ENCODE results near the gene SOCS3.

SOCS3 gene, protein sequence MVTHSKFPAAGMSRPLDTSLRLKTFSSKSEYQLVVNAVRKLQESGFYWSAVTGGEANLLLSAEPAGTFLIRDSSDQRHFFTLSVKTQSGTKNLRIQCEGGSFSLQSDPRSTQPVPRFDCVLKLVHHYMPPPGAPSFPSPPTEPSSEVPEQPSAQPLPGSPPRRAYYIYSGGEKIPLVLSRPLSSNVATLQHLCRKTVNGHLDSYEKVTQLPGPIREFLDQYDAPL

DNA sequence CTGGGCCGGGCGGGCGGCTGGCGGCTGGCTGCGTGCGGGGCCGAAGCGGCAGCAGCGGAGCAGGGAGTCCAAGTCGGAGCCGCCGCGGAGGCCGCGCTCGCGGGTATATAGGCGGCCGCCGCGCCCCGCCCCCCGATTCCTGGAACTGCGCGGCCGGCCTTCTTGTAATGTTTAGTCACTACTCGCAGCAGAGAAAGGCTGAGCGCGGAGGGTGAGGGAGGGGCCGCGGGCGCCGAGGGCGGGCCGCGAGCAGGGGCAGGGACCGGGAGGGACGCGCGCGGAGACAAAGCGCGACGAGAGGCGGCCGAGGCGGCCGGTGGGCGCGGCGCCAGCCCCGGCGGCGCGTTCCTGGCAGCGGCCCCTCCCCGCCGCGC, at the start of gene SOCS3:
SOCS3 (minus strand) TSS at position 81 of the 374 bp plus-strand sequence. CDS start 982 bp downstream, outside the sequence.
- peak; percentile 90 to 95 for DNase-seq

DNA sequence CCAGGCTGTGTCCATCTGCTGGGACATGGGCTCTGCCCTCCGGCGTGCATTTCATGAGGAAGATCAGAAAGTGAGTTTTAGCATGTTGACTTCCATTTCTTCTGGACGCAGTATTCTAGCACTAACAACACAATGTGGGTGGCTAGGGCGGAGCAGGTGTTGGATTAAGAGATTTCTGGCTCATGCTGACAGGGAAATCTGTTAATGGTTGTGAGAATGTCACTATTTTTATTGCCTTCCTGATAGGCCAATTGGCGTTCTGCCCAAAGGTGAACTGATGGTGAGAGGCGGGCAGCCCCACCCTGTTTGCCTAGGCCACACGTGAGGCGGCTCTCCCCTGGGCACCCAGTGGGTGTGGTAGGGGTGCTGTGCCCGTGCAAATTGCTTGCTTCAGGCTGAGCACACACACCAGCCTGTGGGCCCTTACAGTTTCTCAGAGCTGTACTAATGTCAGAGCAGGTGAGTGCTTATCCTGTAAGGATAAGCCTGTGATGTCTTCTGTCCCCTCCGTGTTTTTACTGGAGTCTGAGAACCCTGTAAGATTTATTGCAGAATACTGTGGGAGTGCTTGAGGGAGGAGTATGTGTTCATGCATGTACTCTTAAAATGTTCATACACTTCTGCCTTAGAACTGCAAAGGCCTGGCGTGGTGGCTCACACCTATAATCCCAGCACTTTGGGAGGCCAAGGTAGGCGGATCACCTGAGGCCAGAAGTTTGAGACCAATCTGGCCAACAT, 49.5 kb upstream of the SOCS3 start:
- DNase-seq: no peak

DNA sequence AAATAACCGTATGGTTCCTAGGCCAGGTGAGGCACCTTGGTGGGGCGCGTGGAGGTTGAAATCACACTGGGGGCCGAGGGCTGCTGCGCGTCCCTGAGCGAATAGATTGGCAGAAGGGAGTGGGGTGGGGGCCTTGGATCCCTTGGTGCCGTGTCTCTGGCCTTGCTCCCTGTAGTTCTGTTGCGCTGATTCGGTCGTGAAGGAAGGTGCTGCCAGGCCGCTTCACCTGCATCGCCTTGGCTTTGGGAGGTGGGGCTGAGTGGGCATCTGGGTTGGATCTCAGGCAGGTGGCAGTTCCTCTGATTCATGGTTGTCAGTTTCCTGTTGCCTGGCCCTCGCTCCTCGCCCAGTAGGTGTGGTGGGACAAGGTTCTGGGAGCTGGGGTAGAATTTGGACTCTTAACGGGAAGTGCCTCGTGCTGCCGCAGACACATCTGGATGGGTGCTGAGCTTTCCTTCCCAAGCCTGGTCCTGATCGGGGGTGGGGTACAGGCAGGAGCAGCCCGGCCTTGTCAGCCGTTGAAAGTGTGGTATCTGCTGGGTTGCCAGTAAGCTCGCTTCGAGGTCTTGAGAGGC, 48.7 kb upstream of the SOCS3 start:
- DNase-seq: no peak

DNA sequence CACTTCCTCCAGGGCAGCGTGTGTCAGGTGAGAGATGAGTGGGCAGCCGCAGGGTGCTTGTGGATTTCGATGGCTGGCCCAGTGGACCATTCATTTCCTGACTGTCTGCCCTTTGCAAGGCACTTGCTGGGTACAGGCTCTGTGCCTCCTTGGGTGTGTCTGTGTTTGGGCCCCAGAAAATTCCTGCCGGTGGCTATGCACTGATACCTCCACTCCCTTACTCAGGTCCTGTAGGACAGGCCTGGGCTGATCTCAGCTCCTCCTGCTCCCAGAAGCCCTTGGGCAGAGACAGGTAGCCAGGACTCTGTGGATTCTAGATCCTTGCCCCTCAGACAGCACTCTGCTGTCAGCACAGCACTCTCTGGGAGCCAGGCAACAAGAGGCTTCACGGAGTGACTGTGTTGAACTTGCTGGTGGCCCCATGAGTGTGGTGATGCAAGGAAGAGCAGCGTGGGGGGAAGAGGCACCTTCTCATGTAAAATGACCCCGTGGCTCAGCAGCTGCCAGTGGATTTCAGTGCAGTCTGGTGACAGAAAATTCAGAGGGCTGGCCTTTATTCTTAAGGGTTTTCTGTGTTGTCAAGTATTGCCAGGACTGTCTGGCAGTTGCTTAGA, 47.6 kb upstream of the SOCS3 start:
- DNase-seq: peak in 1 of 2 experiments; percentile 8

DNA sequence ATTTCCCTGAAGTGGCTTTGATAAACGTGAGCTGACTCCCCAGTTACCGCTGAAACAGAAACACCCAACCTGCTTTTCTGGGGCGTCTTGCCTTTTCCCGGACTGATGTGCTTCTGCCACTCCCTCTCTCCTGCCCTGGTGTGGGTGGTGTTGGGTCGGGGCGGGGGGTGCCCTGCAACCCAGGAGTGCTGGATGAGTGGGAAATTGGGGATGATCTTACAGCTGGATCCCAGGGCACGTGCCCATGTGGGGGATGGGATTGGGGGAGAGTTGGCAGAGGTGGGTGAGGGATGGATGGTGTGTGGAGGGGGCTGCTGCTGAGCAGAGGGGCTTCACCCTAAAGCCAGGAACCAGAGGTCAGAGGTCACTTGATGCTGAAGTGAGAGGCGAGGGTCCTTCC, 47.0 kb upstream of the SOCS3 start:
- DNase-seq: no peak

DNA sequence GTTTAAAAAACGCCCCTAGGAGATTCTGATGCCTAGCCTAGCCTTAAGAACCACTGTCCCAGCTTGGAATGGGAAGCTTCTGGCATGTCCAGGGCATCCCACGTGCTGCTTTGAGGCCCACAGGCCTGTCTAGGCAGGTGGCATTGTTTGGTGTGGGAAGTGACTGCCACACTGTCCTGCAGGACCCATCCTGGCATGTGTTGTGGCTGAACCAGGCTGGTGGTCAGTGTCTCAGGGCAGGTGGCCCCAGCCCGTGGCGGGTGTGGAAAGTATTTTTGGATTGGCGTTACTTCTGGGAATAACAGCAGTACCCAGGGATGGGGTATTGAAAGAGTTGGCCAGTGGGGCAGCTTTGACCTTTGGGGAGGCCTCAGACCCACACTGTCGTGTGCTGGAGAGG, 46.5 kb upstream of the SOCS3 start:
- DNase-seq: no peak

DNA sequence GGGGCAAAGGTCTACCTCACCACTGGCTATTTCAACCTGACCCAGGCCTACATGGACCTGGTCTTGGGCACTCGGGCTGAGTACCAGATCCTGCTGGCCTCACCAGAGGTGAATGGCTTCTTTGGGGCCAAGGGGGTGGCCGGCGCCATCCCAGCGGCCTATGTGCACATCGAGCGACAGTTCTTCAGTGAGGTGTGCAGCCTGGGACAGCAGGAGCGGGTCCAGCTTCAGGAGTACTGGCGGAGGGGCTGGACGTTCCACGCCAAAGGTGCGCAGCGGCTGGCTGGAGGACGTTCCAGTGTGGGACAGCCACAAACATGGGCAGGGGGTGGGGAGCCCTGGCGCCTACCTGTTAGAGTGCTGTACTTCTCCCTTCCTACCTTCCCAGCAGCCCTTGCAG, 43.9 kb upstream of the SOCS3 start:
- no peak for DNase-seq

DNA sequence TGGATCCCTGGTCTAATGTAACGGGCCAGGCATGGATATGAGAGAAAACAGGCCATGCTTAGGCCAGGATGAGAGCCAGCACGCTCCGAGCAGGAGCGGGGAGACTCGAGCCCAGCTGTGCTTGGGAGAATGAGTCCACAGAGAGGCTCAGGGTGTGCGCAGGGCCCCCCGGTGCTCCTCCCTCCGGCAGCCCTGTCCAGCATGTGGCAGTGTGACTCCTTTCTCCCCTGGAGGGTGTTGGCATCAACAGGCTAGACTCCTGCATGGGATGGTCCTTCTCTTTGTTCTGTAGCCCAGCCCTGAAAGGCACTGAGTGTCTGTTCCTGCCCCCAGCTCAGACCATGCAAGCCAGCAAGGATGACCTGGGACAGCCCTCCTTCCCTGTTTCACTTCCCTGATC, 42.0 kb upstream of the SOCS3 start:
- DNase-seq: no peak

DNA sequence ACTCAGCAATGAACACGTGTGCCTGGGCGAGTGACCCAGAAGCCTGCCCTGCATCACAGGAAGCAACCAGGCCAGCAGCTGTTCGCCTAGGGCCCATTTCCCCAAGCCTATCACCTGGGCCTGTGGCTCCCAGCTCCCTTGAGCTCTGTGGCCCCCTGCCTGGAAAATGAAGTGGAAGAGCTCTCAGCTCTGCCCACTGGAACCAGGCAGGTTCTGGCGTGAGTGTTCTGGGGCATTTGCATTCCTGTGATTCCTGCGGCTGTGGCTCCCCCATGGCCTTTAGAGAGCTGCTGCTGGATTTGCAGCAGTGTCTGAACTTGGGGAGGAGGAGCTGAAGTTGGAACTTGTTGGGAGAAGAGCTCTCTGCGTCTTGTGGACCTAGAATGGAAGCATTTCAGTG, 41.4 kb upstream of the SOCS3 start:
- no peak for DNase-seq

DNA sequence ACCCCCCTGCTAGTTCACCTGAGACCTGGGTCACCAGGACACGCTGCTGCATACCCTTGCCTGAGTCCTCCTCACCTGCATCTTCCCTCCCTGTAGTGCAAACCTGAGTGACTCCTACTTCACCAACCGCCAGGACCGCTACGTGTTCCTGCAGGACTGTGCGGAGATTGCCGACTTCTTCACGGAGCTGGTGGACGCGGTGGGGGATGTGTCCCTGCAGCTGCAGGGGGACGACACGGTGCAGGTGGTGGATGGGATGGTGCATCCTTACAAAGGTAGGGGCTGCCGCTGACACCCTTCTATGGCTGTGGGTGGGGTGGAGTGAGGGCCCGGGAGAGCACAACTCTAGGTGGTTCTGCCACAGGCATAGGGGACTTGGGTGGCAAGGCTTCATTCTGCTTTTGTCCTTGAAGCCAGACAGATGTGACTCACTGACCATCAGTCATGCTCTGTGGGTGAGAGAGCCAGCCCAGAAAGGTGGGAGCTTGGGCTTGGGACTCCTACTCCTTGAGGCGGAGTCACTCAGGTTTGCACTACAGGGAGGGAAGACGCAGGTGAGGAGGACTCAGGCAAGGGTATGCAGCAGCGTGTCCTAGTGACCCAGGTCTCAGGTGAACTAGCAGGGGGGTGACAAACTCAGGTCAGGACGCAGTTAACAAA, 40.8 kb upstream of the SOCS3 start:
- DNase-seq: no peak

DNA sequence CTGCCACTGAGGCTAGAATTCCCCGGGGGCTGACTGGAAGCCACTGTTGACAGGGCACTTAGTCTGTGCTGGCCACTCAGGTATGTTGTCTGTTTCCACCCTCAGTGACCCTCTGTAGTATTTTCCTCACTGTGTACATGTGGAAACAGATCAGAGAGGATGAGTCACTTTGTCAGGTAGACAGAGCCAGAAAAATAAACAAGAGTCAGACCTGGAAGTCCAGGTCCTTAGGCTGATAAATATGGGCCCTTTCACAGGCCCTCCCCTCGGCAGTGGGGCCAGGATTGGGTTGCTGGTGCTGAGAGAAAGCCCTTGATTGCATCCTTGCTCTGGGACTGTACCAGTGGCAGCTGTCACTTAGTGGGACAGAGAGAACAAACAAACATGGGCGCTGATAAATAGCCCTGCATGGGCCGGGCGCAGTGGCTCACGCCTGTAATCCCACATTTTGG, 39.8 kb upstream of the SOCS3 start:
- DNase-seq: no peak

DNA sequence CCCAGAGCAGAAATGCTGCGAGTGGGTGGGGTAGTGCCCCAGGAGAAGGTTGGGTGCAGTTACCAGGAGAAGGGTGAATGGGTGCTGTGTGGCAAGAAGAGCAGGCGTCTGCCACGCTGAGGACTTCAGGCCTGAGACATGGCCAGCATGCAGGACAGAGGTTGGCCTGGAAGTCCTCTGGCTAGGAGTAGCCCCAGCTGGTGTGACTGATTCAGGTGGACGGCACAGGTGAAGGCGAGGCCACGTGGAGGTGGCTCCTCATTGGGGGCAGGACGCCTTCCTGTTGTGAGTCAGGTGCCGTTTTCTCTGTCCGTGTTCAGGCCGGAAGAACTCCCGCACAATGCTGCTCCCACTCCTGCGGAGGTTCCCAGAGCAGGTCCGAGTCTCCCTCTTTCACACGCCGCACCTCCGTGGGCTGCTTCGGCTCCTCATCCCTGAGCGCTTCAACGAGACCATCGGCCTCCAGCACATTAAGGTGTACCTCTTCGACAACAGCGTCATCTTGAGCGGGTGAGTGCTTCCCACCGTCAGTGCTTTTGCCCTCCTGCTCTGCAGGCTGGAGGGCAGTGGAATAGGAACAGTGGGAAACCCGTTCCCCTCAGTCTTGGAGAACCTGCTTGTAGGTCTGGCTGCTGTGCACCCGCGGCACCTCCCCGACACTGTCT, 39.3 kb upstream of the SOCS3 start:
- no peak for DNase-seq

DNA sequence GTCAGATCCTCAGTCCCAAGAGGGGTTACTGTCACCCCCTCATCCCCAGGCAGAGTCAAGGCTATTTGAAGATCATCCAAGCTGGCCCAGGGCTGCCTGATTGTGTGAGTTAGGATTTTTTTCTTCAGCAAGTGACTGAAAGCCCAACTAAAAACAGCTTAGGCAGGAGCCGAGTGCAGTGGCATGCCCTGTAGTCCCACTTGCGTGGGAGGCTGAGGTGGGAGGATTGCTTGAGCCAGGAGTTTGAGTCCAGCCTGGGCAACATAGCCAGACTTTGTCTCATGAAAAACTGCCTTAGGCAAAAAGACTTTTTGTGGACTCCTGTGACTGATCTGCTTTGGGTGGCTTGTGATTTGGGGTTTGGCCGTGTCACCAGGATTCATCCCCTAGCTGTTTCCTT, 38.5 kb upstream of the SOCS3 start:
- no peak for DNase-seq

DNA sequence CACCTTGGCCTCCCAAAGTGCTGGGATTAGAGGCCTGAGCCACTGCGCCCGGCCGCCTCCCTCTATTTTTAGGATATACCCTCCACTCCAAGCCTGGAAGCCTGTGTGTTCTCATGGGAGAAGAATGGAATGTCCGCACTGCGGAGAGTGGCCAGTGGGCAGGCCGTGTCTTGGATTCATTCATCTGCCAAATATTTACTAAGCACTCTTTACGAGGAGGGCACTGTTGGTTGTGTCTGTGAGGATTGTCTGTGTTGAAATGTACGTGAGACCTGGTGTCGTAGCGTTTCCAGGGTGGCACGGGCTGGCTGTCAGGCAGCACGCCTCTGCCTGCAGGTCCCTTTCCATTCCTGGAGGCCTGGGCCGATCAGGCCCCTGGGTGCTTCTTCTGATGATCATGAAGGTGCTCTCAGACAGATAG, 37.8 kb upstream of the SOCS3 start:
- DNase-seq: no peak

DNA sequence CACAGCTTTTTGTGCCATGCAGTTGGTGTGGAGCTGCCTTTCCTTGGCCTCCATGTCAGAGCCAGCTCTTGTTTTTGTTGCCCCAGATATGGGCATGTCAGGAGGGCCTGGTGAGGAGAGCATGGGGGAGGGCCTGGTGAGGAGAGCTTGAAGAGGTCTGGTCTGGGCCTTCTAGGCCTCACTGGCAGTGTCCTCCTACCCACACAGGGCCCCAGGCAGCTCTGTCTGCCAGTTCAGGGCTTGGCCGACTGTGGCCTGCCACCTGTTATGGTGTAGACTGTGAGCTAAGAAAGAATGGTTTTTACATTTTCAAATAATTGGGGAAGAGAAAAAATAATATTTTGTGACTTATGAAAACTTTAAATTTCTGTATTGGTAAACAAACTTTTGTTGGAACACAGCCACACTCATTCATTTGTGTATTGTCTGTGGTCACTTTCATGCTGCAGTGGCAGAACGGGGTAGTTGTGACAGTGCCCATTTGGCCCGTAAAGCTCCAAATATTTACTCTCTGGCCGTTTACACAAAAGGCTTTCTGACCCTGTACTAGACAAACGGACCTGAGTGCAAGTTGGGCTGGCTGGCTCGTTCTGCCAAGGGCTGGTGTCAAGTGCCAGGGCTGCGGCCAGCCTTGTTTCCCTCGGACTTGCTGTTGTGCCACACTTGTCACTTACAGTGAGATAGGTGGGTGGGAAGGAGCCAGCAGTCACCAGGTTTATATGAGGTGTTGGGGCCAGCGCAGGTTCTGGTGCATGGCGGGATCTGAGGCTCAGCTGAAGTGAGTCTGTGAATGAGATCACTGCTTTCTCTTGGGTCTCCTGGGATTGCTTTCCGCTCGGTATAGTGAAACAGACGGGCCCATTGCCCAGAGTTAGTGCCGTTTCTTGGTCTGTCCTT, 36.8 kb upstream of the SOCS3 start:
- no peak for DNase-seq

DNA sequence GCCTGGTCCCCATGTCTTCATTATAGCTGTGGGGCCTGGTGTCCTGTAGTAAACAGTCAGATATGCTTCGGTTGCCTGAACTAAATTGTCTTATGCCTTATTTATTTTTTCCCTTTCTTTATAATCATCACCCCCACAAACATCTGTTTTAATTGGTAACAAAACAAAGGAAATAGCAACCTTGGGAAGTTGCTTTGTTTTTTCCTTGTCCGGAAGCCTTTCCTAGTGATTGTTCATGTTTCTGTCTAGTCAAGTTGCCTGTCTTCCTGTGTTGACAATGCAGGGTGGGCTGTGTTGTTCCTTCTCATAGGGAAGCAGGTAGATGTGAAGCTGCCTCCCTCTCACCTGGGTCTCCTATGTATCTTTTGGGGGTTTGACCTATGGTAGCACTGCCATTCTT, 35.3 kb upstream of the SOCS3 start:
- DNase-seq: no peak

DNA sequence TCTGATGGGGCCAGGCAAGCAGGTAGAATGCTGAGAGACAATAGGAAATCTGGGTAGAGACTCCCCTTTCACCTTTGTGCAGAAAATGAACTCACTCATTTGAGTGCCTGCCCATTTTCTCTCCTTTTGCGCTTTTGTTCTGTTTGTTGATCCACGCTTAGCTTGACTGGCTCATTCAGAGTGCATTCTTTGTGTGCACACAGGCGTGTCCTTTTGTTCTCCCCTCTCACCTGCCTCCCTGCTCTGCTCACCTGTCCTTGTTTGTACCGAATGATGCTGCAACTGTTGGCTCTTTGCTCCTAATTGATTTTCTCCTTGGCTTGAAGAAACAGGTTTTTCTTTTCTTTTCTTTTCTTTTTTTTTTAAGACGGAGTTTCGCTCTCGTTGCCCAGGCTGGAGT, 34.3 kb upstream of the SOCS3 start:
- no peak for DNase-seq

DNA sequence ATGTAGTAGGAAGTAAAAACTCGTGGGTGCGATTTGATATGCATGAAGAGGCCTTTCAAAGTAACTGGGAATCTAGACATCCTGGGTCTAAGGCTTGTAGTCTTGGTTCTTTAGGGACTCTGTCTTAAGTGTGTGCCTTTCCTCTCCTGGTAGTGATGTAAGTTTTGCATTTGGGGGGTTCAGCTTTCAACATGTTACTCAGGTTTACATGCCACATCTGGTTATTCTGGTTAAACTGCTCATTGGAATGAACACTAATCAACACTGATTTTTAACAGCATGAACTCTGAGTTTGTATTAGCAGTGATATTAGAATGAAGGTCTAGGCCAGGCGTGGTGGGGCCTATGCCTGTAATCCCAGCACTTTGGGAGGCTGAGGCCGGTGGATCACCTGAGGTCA, 33.7 kb upstream of the SOCS3 start:
- DNase-seq: no peak

DNA sequence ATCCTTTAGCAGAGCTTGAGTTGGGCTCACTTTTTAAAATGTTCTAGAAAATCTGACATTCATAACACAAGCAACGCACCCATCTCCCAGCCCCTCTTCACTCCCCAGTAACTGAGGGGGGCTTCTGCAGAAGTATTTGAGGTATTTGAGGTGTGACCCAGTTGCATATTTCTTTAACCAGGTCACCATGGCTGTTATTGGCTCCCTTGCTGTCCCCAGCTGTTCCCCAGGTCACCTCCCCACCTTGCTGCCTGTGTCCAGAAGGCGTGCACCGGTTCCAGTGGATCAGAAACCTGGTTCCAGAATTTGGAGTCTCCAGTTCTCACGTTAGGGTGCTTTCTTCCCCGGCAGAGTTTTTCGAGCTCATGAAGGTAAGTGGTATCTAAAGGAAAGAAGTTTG, 32.4 kb upstream of the SOCS3 start:
- no peak for DNase-seq

DNA sequence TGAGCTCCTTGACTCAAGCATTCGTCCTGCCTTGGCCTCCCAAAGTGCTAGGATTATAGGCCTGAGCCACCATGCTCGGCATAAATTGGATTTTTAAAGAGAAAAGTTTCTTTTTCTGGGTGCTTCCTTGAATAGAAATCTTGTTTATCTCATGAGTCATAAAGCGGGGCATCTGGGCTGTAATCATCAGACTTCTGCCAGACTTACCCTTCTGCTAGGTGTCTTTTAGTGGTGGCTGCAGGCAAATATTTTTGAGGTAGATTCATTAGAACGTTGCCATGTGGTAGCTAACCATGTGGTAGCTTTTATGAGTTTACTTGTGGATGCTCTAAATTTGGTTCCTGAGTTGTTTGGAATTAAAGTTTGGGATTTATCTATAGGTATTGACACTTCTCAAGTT, 32.0 kb upstream of the SOCS3 start:
- DNase-seq: no peak

DNA sequence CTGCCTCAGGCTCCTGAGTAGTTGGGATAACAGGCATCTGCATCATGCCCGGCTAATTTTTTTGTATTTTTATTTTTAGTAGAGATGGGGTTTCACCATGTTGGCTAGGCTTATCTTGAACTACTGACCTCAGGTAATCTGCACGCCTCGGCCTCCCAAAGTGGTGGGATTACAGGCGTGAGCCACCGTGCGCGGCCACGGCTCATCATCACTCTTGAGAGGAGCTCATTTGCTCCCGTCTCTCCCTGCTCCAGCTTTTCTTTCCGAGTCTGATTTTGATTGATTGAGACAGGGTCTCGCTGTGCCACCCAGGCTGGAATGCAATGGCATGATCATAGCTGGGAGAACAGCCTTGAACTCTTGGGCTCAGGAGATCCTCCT, 31.2 kb upstream of the SOCS3 start:
- DNase-seq: no peak

Measured in Kasumi-1 (cell line).